K562 (cell line): Measurements from ENCODE around the gene ZNF107. TPM values are rescaled to one million over a fixed set of nuclear protein-coding genes. Genes with fewer than 3 reads are reported as not detected.

ENCODE experiments used
- ATAC-seq: fragments of 200-7000 bp; cut with Tn5 transposase; 3 replicates; pipeline ENCODE4 v1.9.1; 2020; ENCODE audit warnings: moderate library complexity
- BruUV-seq: library from RNA; stranded (reverse); fragments of 400-500 nt; replicated peaks from 2 replicates; lab custom pipeline; 2021; lab: Mats Ljungman, UMichigan
- CTCF ChIA-PET: fragments of 300-600 bp; formaldehyde crosslinking; extraction: SDS; loops from one replicate; lab custom pipeline; 2021; ENCODE audit warnings: low intra/inter-chr PET ratio; lab: Yijun Ruan, JAX
- POLR2A ChIA-PET: fragments of 300-600, 350-650 bp; sonication (Branson Sonifier 250); formaldehyde crosslinking; extraction: SDS; loops from one replicate; lab custom pipeline; 2021; ENCODE audit warnings: antibody characterized with exemption, inconsistent platforms; lab: Yijun Ruan, JAX
- DNase-seq, 4 experiments: peaks; one replicate each; pipeline versions ENCODE4 v3.0.0 to v3.0.0-alpha.2; 2011 to 2018; ENCODE audit warnings: low spot score in 3 of 4, mixed read lengths in 3 of 4; ENCODE audit errors: extremely low read depth in 1 of 4
- FAIRE-seq: peaks from 2 replicates; lab custom pipeline; 2011; peaks lifted over from hg19 to GRCh38; lab: Jason Lieb, UNC
- H2AFZ ChIP-seq: 2 replicates; pipeline ENCODE4 v1.6.0; 2011; ENCODE audit warnings: low read depth, low read length, control low read depth, inconsistent platforms
- H3K27ac ChIP-seq: fragments of 200-600 bp; 3 replicates; pipeline ENCODE4 v1.8.0; 2011; ENCODE audit warnings: low read depth, mild to moderate bottlenecking, control low read depth, inconsistent platforms, low read length, moderate library complexity, mixed read lengths; ENCODE audit errors: extremely low read depth
- H3K27me3 ChIP-seq, 2 experiments: fragments of 300-600 bp in 1 of 2; 2 replicates in 1 of 2; 3 replicates in 1 of 2; pipeline versions ENCODE4 v1.6.0 to v1.8.0; 2011; ENCODE audit warnings: inconsistent platforms in 2 of 2, low read length in 2 of 2, mild to moderate bottlenecking in 1 of 2, mixed read lengths in 1 of 2, moderate library complexity in 1 of 2; ENCODE audit not compliant: control insufficient read depth in 2 of 2, insufficient read depth in 2 of 2
- H3K36me3 ChIP-seq: fragments of 300-600 bp; 3 replicates; pipeline ENCODE4 v1.8.0; 2011; ENCODE audit warnings: mild to moderate bottlenecking, low read length, inconsistent platforms; ENCODE audit not compliant: control insufficient read depth, insufficient read depth
- H3K4me1 ChIP-seq, 2 experiments: fragments of 200-600 bp in 1 of 2; replicated peaks in 1 of 2; 2 replicates in 1 of 2; 3 replicates in 1 of 2; pipeline versions ENCODE4 v1.5.1 to v1.8.0; 2011; ENCODE audit warnings: inconsistent platforms in 2 of 2, low read length in 2 of 2, mild to moderate bottlenecking in 1 of 2, mixed read lengths in 1 of 2, moderate library complexity in 1 of 2; ENCODE audit not compliant: control insufficient read depth in 2 of 2, insufficient read depth in 2 of 2
- H3K4me2 ChIP-seq: 2 replicates; pipeline ENCODE4 v1.6.1; 2011; ENCODE audit warnings: low read length, control low read depth, inconsistent platforms, mixed read lengths; ENCODE audit not compliant: insufficient read depth
- H3K4me3 ChIP-seq: fragments of 200-600 bp; sonication (generic), shearing (Covaris generic); 2 replicates; pipeline ENCODE4 v1.5.1; 2016; ENCODE audit warnings: control low read depth, inconsistent platforms
- H3K79me2 ChIP-seq: fragments of 200-600 bp; 3 replicates; pipeline ENCODE4 v1.8.0; 2011; ENCODE audit warnings: low read length, inconsistent platforms; ENCODE audit not compliant: control insufficient read depth, insufficient read depth
- H3K9ac ChIP-seq, 2 experiments: 2 replicates each; pipeline versions ENCODE4 v1.6.0 to v1.6.1; 2011; ENCODE audit warnings: low read depth in 2 of 2, low read length in 2 of 2, control low read depth in 1 of 2, inconsistent platforms in 1 of 2, mild to moderate bottlenecking in 1 of 2, mixed read lengths in 1 of 2; ENCODE audit not compliant: insufficient read depth in 1 of 2
- H3K9me1 ChIP-seq: one replicate; pipeline ENCODE4 v1.6.0; 2011; ENCODE audit warnings: inconsistent platforms, mild to moderate bottlenecking, low read length, moderate library complexity; ENCODE audit not compliant: control insufficient read depth, insufficient read depth
- H3K9me3 ChIP-seq: replicated peaks from 2 replicates; pipeline ENCODE4 v1.5.1; 2011; ENCODE audit warnings: low read depth, low read length, inconsistent platforms; ENCODE audit not compliant: control insufficient read depth, insufficient read depth
- H4K20me1 ChIP-seq: replicated peaks from 2 replicates; pipeline ENCODE4 v1.6.1; 2011; ENCODE audit warnings: low read length, inconsistent platforms, mixed read lengths; ENCODE audit not compliant: control insufficient read depth, insufficient read depth
- BRD9 ChIP-seq: fragments of 450-650 bp; IDR thresholded peaks from 2 replicates; pipeline ENCODE4 v1.6.1; 2018; ENCODE audit warnings: low read depth; ENCODE audit not compliant: partially characterized antibody
- C11orf30 ChIP-seq: fragments of 450-650 bp; IDR thresholded peaks from 2 replicates; pipeline ENCODE4 v1.6.1; 2016; ENCODE audit warnings: low read depth, mild to moderate bottlenecking
- CXXC5 ChIP-seq: fragments of 250-450 bp; sonication (Bioruptor Pico); IDR thresholded peaks from 2 replicates; pipeline ENCODE4 v1.8.0; 2022; ENCODE audit warnings: inconsistent platforms, mild to moderate bottlenecking, moderate library complexity
- HNRNPL ChIP-seq: fragments of 200-400 bp; formaldehyde crosslinking; IDR thresholded peaks from 2 replicates; pipeline ENCODE4 v1.6.1; 2017; ENCODE audit warnings: low read depth, mild to moderate bottlenecking, low read length
- LEF1 ChIP-seq: fragments of 450-650 bp; IDR thresholded peaks from 2 replicates; pipeline ENCODE4 v1.6.1; 2016; ENCODE audit warnings: mild to moderate bottlenecking
- RBM39 ChIP-seq: fragments of 200-400 bp; formaldehyde crosslinking; optimal IDR thresholded peaks from 2 replicates; pipeline ENCODE3; 2018; ENCODE audit warnings: low read depth, low read length
- TARDBP ChIP-seq: fragments of 450-650 bp; IDR thresholded peaks from 2 replicates; pipeline ENCODE4 v1.6.1; 2016
- WGBS: fragments of 100-300 bp; shearing (Covaris generic); methylation state at CpG from one replicate; pipeline ENCODE4 v1.1.6; 2016; ENCODE audit warnings: low coverage, mixed read lengths; ENCODE audit not compliant: insufficient coverage; ENCODE audit errors: missing lambda C conversion rate; 5-methylcytosine and 5-hydroxymethylcytosine counted together
- in situ Hi-C: fragments of 300-500 bp; cut with MboI; formaldehyde crosslinking; loops from 4 replicates; pipeline ENCODE4 v1.15.0; 2018; ENCODE audit warnings: inconsistent platforms, mixed read lengths
- intact Hi-C: fragments of 100-400 bp; cut with micrococcal nuclease; formaldehyde crosslinking; loops from 2 replicates; pipeline ENCODE4 v1.14.2; 2022
- polyA plus RNA-seq, 8 experiments: library from polyadenylated mRNA; depleted of rRNA in 4 of 8; stranded (reverse) in 5 of 8; unstranded in 3 of 8; fragments of >200 nt; fragmentation: Nextera tagmentation in 2 of 8; fragmentation: Illumina TruSeq in 1 of 8; extraction: Ambion mirVana in 2 of 8; extraction: Trizol in 1 of 8; gene quantifications; 2 replicates each; pipeline versions ENCODE4 v1.2.1 to v1.2.3, GENCODE V29; 2011 to 2014; ENCODE audit warnings: inconsistent platforms in 1 of 8, missing spikeins in 1 of 8
- total RNA-seq, 7 experiments: library from RNA; depleted of rRNA in 6 of 7; stranded (reverse); fragments of >200 nt in 6 of 7; fragmentation: Illumina TruSeq in 2 of 7; extraction: Trizol in 2 of 7; gene quantifications; 2 replicates each; pipeline versions ENCODE4 v1.2.1 to v1.2.3, GENCODE V29; 2011 to 2021; ENCODE audit warnings: low replicate concordance in 1 of 7

The ZNF107 gene
- total and polyA plus RNA-seq, 9 of the 15 experiments (the other 6 are each of a cell fraction or from before 2014, with no cell fraction given) = 2.4 to 14.2 (median 7.9) TPM

- Histone ChIP-seq H3K9me1 (no peaks in the 10 kb centered on the region), H3K27ac (peak overlapping the region; percentile 87), H3K4me2 (peak overlapping the region; percentile 94), H3K9ac (peak overlapping the region; percentile 88 to 91), H3K36me3 (peaks cover 27% of the 10 kb centered on the region; the same call in 1 of the 3 replicates), H3K9me3 (peaks cover 2% of the 10 kb centered on the region; the same call in 1 of the 2 replicates), H3K79me2 (peaks cover 41% of the 10 kb centered on the region), H2AFZ (peak overlapping the region; percentile 99), H3K4me1 (peaks cover 6 to 13% of the 10 kb centered on the region in 2 experiments), H3K4me3 (peak overlapping the region; percentile 97), H3K27me3 (no peaks in the 10 kb centered on the region), H4K20me1 (no peaks in the 10 kb centered on the region)
- TSS peak; percentile 70 for BruUV-seq
- FAIRE-seq = no peak
- in situ Hi-C loops = no loop called here
- ChIA-PET CTCF (no interaction called here), POLR2A (interaction anchor here (1.3 to 1.7 kb wide), 3 partner anchors 8 to 237 kb away, joined by 3 to 7 read pairs (median 6); partner anchors contain the start of gene ZNF273)
- no peak for TF ChIP-seq C11orf30
- no peak for TF ChIP-seq TARDBP
- no peak for TF ChIP-seq RBM39
- no peak for TF ChIP-seq CXXC5 (CRISPR knock-in tag)
- TF ChIP-seq BRD9 = no peak
- WGBS = 47% methylated on average over 2 of the region's 2 CpGs
- DNase-seq = no peak
- no peak for ATAC-seq
- intact Hi-C loops = loop anchor here (5.0 kb wide), 3 partner anchors 41 to 241 kb away; no protein-coding TSS in a partner anchor
These were observed 724 bp downstream of the ZNF107 start for GRCh38 chr7:64666663-64667050.

- intact Hi-C loops = loop anchor here (5.0 kb wide), 3 partner anchors 40 to 240 kb away; no protein-coding TSS in a partner anchor
- H3K4me2 ChIP-seq = 0 out of 2 replicates have a peak overlapping the region, but pooled peaks have one; percentile 94
- WGBS = 46% methylated on average over 2 of the region's 2 CpGs
These were observed 1.4 kb downstream of the ZNF107 start for GRCh38 chr7:64667311-64667710.

More at GRCh38 chr7:64667311-64667710, 1.4 kb downstream of the ZNF107 start:
- peaks cover 41% of the 10 kb centered on the region for H3K79me2 ChIP-seq
- TF ChIP-seq HNRNPL (no peak), LEF1 (no peak)
- TF ChIP-seq, all 486 proteins: peak for 0
- DNase-seq (peak in 1 of 4 experiments; percentile 10), FAIRE-seq (no peak), ATAC-seq (no peak)
- BruUV-seq = no TSS peak
- POLR2A ChIA-PET = no interaction called here
- Histone ChIP-seq H3K9me3 (peaks cover 2% of the 10 kb centered on the region; the same call in 1 of the 2 replicates), H3K4me1 (peaks cover 6 to 13% of the 10 kb centered on the region in 2 experiments), H3K36me3 (peaks cover 27% of the 10 kb centered on the region; the same call in 1 of the 3 replicates), H4K20me1 (no peaks in the 10 kb centered on the region), H3K27ac (no peak overlapping the region), H3K9me1 (no peaks in the 10 kb centered on the region), H3K4me3 (no peak overlapping the region; the same call in 1 of the 2 replicates), H3K9ac (peak overlapping the region; percentile 73 to 88; a peak in 3 of 4 replicates), H3K27me3 (no peaks in the 10 kb centered on the region), H2AFZ (no peak overlapping the region)
- in situ Hi-C loops = no loop called here
- CTCF ChIA-PET = no interaction called here
